Measurements from ENCODE around the gene WDR77.

- TF ChIP-seq CTCF (conservative IDR thresholded peaks at IDR 0.05 in 1 of 2, IDR thresholded peaks at IDR 0.05 in 1 of 2; ENCODE audit: low read depth in 1 of 2, low read length in 2 of 2): no peak
- no peak for TF ChIP-seq EZH2 (IDR thresholded peaks at IDR 0.05; ENCODE audit: low read length, missing control alignments)
Observed at GRCh38 chr1:111450185-111450584, 1.1 kb upstream of the WDR77 start.
